Uterus (tissue), 2 donors: ENCODE measurements around the gene NDUFB11.

ENCODE experiments used
- CTCF ChIP-seq, 4 experiments: fragments of 200-600 bp in 2 of 4; fragments of 450-650 bp in 2 of 4; sonication (generic) in 2 of 4; IDR thresholded peaks; one replicate each; pipeline ENCODE4 v1.5.1; 2016 to 2019; ENCODE audit warnings: antibody characterized with exemption in 4 of 4, mild to moderate bottlenecking in 2 of 4, moderate library complexity in 1 of 4
- POLR2A ChIP-seq, 2 donors: fragments of 450-650 bp; IDR thresholded peaks; one replicate each; pipeline ENCODE4 v1.6.1; 2016; ENCODE audit warnings: antibody characterized with exemption in 2 of 2, mild to moderate bottlenecking in 1 of 2, moderate library complexity in 1 of 2

- TF ChIP-seq POLR2A (IDR thresholded peaks at IDR 0.05) (no peak), CTCF (IDR thresholded peaks at IDR 0.05) (no peak)
These were observed 31.1 kb upstream of the NDUFB11 start for GRCh38 chrX:47175588-47175980.
